Measurements from ENCODE around the gene GEMIN5. TPM values are rescaled to one million over a fixed set of nuclear protein-coding genes. Genes with fewer than 3 reads are reported as not detected.

Gene GEMIN5
- polyA plus RNA-seq, 1 of the 3 experiments (the other 2 are of a cell fraction): 6.6 TPM

- H3F3A ChIP-seq (replicated peaks; ENCODE audit: insufficient read depth): peaks cover 14% of the 10 kb centered on the region
- H3K27ac ChIP-seq (ENCODE audit: low read depth in 2 of 2, low read length in 1 of 2): no peak overlapping the region
- H2AFZ ChIP-seq (ENCODE audit: low read depth): no peak overlapping the region
- no peak overlapping the region for H3K4me2 ChIP-seq
- H3K4me3 ChIP-seq (ENCODE audit: low read depth in 2 of 2, low read length in 1 of 2): no peak overlapping the region
- no peak overlapping the region for H3K9ac ChIP-seq
- H3K79me2 ChIP-seq (ENCODE audit: insufficient read depth): peaks cover 80% of the 10 kb centered on the region
- peaks cover 35 to 59% of the 10 kb centered on the region in 2 experiments for H3K36me3 ChIP-seq (replicated peaks in 1 of 2; ENCODE audit: control insufficient read depth in 1 of 2, insufficient read depth in 2 of 2, low read length in 1 of 2)
- no peaks in the 10 kb centered on the region for H3K27me3 ChIP-seq (ENCODE audit: insufficient read depth)
- H3K9me3 ChIP-seq: no peaks in the 10 kb centered on the region
- H4K20me1 ChIP-seq (ENCODE audit: insufficient read depth): peaks cover 16% of the 10 kb centered on the region
- H3K9me2 ChIP-seq: no peaks in the 10 kb centered on the region
- TF ChIP-seq TEAD4 (IDR thresholded peaks at IDR 0.05; ENCODE audit: borderline replicate concordance, insufficient read depth): no peak
- TF ChIP-seq, protein P1, sequence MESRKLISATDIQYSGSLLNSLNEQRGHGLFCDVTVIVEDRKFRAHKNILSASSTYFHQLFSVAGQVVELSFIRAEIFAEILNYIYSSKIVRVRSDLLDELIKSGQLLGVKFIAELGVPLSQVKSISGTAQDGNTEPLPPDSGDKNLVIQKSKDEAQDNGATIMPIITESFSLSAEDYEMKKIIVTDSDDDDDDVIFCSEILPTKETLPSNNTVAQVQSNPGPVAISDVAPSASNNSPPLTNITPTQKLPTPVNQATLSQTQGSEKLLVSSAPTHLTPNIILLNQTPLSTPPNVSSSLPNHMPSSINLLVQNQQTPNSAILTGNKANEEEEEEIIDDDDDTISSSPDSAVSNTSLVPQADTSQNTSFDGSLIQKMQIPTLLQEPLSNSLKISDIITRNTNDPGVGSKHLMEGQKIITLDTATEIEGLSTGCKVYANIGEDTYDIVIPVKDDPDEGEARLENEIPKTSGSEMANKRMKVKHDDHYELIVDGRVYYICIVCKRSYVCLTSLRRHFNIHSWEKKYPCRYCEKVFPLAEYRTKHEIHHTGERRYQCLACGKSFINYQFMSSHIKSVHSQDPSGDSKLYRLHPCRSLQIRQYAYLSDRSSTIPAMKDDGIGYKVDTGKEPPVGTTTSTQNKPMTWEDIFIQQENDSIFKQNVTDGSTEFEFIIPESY (IDR thresholded peaks at IDR 0.05; ENCODE audit: borderline replicate concordance, low read depth): no peak
- TF ChIP-seq SIN3A (IDR thresholded peaks at IDR 0.05; ENCODE audit: borderline replicate concordance, low read depth, low read length): no peak
- TF ChIP-seq FOSL2 (IDR thresholded peaks at IDR 0.05; ENCODE audit: borderline replicate concordance, low read depth): no peak
- no peak for TF ChIP-seq ELF1 (IDR thresholded peaks at IDR 0.05)
- TF ChIP-seq MAX (IDR thresholded peaks at IDR 0.05; ENCODE audit: low read depth): no peak
- CTCF ChIA-PET: interaction anchor here (1.0 kb wide), 1 partner anchor 216 kb away, joined by 3 read pairs; no protein-coding TSS in a partner anchor
- DNase-seq: no peak
- H3K4me1 ChIP-seq (ENCODE audit: control insufficient read depth in 1 of 2, insufficient read depth in 2 of 2, low read depth in 1 of 2, low read length in 1 of 2): peaks cover 0 to 3% of the 10 kb centered on the region in 2 experiments; a peak in 1 of 4 replicates
- 95% methylated on average over 2 of the region's 2 CpGs for WGBS (ENCODE audit: low lambda C conversion rate)
- POLR2A ChIA-PET: no interaction called here
Observed at GRCh38 chr5:154866841-154867240, 71.2 kb downstream of the GEMIN5 start.

DNA sequence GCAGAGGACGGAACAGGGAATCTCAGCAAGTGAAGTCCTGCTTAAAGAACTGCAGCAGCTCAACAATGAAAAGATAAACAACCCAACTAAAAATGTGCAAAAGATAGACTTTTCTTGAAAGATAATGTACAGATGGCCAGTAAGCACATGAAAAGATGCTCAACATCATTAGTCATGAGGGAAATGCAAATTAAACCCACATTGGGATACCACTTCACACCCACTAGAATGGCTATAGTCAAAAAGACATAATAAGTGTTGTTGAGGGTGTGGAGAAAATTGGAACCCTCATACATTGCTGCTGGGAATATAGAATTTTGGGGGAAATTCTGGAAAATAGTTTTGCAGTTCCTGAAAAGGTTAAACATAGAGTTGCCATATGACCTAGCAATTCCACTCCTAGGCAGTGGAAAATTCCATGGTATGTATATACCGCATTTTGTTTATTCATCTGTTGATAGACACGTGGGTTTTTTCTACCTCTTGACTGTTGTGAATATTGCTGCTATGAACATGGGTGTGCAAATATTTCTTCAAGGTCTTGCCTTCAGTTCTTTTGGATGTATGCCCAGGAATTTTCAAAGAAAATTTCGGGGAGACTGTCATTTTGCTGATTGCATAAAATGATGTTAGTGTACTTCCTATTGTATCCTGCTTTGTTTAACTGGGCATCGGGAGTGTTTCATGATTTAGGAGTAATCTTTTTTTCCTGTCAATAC lies 72.4 kb downstream of the GEMIN5 start:
- Histone ChIP-seq H3K4me3 (ENCODE audit: low read depth in 2 of 2, low read length in 1 of 2) (no peak overlapping the region), H3K4me1 (ENCODE audit: control insufficient read depth in 1 of 2, insufficient read depth in 2 of 2, low read depth in 1 of 2, low read length in 1 of 2) (peaks cover 3% of the 10 kb centered on the region in 2 experiments; a peak in 3 of 4 replicates), H3K79me2 (ENCODE audit: insufficient read depth) (peaks cover 85% of the 10 kb centered on the region), H3K4me2 (no peak overlapping the region), H4K20me1 (ENCODE audit: insufficient read depth) (peaks cover 25% of the 10 kb centered on the region), H3K9me2 (no peaks in the 10 kb centered on the region), H3K27me3 (ENCODE audit: insufficient read depth) (no peaks in the 10 kb centered on the region), H3K9me3 (no peaks in the 10 kb centered on the region), H3F3A (replicated peaks; ENCODE audit: insufficient read depth) (peaks cover 8% of the 10 kb centered on the region), H3K9ac (no peak overlapping the region), H3K36me3 (replicated peaks in 1 of 2; ENCODE audit: control insufficient read depth in 1 of 2, insufficient read depth in 2 of 2, low read length in 1 of 2) (peaks cover 28 to 47% of the 10 kb centered on the region in 2 experiments), H2AFZ (ENCODE audit: low read depth) (no peak overlapping the region), H3K27ac (ENCODE audit: low read depth in 2 of 2, low read length in 1 of 2) (no peak overlapping the region)
- ChIA-PET POLR2A (no interaction called here), CTCF (interaction anchor here (0.7 kb wide), 1 partner anchor 215 kb away, joined by 3 read pairs; no protein-coding TSS in a partner anchor)
- TF ChIP-seq IRF3 (IDR thresholded peaks at IDR 0.05; ENCODE audit: low read depth, low read length): no peak
- TF ChIP-seq NRF1 (IDR thresholded peaks at IDR 0.05; ENCODE audit: low read depth, low read length): no peak
- TF ChIP-seq, protein P1 (IDR thresholded peaks at IDR 0.05; ENCODE audit: borderline replicate concordance, low read depth): no peak
- TF ChIP-seq CTCF (IDR thresholded peaks at IDR 0.05): no peak
- no peak for TF ChIP-seq RAD21 (IDR thresholded peaks at IDR 0.05; ENCODE audit: low read length)
- TF ChIP-seq, protein P2, sequence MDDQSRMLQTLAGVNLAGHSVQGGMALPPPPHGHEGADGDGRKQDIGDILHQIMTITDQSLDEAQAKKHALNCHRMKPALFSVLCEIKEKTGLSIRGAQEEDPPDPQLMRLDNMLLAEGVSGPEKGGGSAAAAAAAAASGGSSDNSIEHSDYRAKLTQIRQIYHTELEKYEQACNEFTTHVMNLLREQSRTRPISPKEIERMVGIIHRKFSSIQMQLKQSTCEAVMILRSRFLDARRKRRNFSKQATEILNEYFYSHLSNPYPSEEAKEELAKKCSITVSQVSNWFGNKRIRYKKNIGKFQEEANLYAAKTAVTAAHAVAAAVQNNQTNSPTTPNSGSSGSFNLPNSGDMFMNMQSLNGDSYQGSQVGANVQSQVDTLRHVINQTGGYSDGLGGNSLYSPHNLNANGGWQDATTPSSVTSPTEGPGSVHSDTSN (IDR thresholded peaks at IDR 0.05): no peak
- TF ChIP-seq ELF1 (IDR thresholded peaks at IDR 0.05): no peak
- TF ChIP-seq POLR2AphosphoS5 (IDR thresholded peaks at IDR 0.05; ENCODE audit: low read depth, low read length): no peak
- no peak for TF ChIP-seq FOXJ3 (CRISPR knock-in tag; IDR thresholded peaks at IDR 0.05)
- TF ChIP-seq MEF2A (IDR thresholded peaks at IDR 0.05; ENCODE audit: borderline replicate concordance, low read depth): no peak
- TF ChIP-seq EZH2phosphoT487 (IDR thresholded peaks at IDR 0.05; ENCODE audit: borderline replicate concordance, low read depth): no peak
- no peak for TF ChIP-seq GATA2 (CRISPR knock-in tag; IDR thresholded peaks at IDR 0.05)
- TF ChIP-seq TAF1 (IDR thresholded peaks at IDR 0.05; ENCODE audit: borderline replicate concordance, low read depth, low read length): no peak
- WGBS (ENCODE audit: low lambda C conversion rate): 70% methylated on average over 5 of the region's 5 CpGs
- DNase-seq: no peak
